Stimulated activated CD4-positive, alpha-beta T cell treated with anti-CD3 and anti-CD28 coated beads, Interleukin-1b, Interleukin-23, amount 100 ng/mL, for 1 hour (primary cell): Measurements from ENCODE around the gene STRIT1.
"Not testable (repeated sequence)": the region's sequence is repeated elsewhere in the genome, so short reads cannot be mapped to it uniquely, and the experiment has no call there.

Experiments used
- DNase-seq, 2 donors: peaks; one replicate each; pipeline ENCODE4 v3.0.0-alpha.2; 2020; ENCODE audit warnings: low read depth in 2 of 2

STRIT1 gene

DNA sequence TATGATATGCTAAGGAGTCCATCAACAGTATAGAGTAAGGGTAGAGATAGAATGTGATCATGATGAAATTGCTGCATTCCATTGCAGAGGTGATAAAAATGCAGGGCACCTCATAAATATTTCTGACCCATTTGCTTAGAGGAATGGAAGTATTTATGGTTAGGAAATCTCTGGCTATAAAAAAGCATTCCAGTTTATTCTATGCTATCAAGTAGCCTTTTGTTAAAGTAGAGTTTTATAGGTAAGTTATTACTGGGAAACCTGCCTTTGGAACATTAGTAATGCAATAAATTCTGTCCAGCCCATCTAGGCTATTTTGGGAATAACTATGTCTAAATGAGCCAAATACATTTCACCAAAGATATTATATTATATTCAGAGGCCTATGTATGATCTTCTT lies 19.8 kb upstream of the STRIT1 start:
- no peak for DNase-seq

DNA sequence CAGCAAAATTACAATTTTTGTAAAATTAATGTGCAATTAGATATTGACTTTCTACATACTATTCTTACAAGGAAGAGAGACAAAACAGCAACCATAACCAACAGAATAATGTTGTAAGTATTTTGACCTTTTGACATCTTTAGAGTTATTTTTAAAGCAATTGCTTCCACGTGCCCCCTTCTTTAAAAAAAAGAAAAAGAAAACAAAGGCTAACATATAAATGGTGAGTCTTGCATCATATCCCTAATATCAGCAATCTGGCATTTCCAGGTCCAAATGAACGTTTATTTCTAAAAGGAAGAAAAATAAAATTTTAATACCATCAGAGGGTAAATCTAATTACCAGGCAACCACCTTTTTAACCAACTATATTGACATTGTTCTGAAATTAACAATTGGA lies 19.3 kb upstream of the STRIT1 start:
- DNase-seq: no peak

DNA sequence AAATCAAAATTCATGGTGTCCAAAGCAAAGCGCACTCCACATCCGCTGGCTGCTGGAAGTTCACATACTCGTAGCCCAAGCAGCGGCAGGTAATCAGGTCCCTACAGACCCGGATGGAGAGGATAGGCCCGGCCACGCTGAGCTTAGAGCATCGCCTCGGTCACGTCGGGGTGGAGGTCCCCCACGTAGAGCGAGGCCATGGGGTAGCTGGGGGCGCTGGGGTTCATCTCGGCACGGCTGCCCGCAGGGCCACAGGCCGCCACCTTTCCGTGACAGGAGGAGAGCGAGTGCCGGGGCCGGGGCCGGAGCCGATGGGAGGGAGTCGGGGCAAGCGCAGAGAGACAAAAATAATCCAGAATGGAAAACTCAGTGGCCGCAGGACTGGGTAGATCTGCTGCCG lies 16.1 kb upstream of the STRIT1 start:
- DNase-seq: no peak

DNA sequence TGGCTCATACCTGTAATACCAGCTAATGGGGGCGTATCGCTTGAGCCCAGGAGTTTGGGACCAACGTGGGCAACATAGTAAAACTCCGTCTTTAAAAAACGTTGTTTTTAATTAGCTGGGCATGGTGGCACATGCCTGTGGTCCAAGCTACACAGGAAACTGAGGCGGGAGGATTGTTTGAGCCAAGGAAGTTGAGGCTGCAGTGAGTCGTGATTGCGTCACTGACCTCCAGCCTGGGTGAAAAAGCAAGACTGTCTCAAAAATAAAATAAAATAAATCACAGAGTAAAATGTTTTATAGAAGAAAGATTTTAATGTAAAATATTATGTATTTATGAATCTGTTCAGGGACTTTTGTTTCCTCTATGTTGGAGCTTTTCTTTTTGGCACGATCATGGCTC lies 15.3 kb upstream of the STRIT1 start:
- DNase-seq: no peak

DNA sequence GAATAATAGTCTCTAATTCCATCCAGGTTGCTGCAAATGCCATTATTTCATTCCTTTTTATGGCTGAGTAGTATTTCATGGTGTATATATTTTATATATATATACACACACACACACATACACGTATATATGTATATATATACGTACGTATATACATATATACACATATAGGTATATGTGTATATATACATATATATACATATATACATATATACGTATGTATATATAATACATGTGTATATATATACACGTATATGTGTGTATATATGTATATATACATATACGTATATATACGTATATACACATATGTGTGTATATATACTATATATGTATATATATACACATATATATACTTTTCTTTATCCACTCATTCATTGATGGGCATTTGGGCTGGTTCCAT lies 13.7 kb upstream of the STRIT1 start:
- DNase-seq: no peak

DNA sequence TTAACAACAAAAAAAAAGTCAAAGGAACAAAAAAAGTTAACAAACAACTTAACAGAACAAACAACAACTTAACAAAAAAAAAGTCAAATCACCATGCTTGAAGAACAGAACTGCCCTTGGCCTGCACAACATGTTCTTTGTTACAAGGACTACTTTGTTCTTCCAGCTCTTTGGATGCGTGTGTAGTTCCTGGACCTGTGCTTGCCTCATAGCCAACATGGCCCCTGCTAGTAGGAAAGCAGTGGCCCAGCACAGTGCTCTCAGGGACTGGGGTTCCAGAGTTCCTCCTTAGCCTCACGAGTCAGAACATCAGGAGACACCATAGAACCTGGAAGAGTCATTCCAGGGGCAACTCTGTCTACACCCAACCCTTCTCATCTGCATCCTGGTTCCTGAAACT lies 10.9 kb upstream of the STRIT1 start:
- no peak for DNase-seq

DNA sequence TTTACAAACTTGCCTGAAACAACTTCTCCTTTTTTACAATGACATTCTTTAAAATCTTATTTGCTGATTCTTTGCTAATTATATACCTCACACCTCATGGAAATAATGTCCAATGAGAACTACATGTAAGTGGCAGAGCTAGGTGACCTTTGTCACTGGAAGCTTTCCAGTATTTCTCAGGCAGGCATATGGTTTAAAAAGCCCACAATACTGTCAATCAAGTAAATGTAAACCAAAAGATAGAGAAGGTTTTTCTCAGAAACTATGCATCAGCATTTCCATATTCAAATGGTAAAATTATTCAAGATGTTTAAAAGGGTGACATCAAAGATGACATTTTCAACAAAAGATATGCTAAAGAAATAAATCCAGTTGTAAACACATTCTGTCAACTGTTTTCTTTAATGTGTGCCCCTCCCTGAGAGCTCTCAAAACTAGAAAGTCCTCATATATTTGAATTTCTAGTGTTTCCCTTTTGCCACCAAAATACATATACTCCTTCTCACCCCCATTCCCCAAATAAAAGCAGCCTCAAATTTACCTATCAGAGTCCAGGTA lies 10.1 kb upstream of the STRIT1 start:
- no peak for DNase-seq

DNA sequence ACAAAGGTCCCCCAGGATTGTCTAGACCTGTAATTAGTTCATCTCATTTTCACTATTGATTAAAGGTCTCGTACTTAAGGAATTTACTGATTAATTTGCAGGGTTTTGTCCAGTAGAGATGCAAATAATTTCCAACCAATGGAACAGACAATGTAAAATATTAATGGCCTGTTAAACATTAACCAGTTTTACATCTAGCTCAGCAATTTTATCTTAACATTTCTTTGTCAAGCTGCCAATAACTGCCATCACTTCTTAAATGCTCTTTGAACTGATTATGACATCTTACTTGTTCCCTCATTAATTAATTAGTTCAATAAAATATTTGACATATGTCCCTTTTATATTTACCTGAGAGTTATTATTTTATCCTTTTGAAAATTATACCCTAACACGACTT lies 9.4 kb upstream of the STRIT1 start:
- no peak for DNase-seq

DNA sequence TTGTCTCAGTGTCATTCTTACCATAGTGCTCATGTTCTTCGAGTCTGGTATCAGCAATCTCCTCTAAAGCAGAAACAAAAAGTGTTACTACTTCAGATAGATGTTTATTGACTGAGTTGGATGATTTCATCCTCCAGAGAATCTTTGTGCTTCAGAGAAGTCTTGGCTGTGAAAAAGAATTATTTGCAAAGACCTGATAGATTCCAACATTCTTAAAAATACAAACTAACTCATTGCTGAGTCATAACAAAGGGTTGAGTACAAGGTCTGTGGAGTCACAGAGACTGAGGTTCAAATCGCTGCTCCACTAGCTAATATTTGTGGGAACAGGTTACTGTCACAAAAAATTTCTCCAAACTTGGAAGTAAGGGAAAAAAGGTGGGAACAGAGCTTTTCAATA lies 9.0 kb upstream of the STRIT1 start:
- DNase-seq: no peak

DNA sequence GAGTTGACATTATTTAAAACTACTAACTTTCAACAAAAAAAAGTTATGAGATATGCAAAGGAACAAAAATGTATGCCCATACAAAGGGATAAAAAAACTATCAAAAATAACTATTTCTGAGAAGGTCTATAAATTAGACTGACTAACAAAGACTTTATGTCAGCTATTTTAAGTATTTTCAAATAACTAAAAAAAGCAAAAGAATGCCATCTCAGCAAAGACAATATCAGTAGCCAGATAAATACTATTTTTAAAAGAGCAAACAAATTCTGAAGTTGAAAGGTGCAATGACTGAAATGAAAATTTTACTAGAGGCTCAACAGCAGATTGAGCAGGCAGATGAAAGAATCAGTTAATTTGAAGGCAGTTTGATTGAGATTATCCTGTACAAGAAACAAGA lies 3.6 kb upstream of the STRIT1 start:
- no peak for DNase-seq

DNA sequence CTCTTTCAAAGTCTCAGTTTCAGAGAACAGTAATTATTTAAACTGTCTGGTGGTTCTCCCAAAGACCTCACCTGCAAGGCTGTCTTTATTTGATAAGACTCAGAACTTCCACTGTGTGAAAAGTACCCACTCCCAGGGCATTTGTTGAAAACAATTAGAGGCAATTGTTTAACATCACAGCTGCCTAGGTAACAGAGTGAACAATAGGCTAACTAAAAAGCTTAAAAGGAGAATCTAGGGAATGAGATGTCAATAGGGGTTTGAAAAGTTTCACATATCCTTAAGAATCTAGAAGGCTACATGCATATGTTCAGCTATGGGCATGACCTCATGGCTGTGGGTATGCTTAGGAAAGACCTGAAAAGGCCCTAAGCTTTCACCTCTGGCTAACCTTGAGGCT lies 2.9 kb upstream of the STRIT1 start:
- DNase-seq: no peak

DNA sequence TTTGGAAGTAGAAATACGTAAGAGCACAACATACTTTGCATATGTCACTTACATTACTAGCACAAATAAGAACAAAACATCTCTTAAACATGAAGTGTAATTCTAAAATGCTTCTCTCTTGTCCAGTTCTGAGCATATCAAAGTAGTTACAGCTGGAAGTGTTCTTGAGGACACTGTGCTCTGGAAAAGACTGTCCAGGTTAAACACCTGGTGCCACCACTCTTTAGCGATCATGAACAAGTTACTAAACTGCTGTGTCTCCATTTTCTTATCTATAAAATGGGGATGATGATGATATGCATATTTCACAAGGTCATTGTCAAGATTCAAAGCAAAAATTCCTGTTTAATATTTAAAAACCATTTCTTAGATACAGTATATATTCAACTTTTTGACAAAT lies 790 bp downstream of the STRIT1 start:
- no peak for DNase-seq

DNA sequence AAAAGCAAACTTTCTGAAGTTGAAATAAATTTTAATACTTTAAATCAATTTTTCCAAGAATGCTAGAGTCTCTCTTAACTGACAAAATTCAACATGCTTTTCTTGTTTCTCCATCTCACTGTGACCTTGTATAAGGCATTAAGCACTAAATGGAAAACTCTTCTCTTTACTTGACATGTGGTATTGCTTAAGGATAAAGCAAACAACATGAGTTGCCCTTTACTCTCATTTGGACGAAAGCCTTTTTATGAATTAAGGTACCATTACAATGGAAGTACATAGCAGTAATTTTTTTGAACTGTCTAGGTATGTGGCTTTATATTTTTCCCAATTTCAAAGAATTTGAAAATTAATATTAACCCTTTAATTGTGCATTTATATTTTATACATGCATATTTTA lies 1.4 kb downstream of the STRIT1 start:
- no peak for DNase-seq

DNA sequence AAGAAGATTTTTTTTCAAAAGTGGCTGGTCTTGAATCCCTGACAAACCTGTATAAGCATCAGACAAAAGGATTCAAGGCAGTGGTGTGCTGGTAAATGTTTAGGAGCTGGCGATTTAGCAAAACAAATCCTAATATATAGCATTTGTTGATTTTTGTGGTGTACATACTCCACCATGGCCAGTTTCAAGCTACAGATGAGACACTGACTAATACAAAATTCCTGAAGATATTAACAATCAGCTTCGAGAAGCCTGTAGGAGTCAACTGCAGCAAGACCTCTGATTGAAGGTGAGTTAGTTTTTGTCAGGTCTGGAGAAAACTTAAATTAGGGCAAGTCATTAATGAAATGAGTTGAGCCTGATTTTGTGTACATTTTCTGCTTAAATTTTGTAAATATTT lies 6.7 kb downstream of the STRIT1 start:
- DNase-seq: no peak

DNA sequence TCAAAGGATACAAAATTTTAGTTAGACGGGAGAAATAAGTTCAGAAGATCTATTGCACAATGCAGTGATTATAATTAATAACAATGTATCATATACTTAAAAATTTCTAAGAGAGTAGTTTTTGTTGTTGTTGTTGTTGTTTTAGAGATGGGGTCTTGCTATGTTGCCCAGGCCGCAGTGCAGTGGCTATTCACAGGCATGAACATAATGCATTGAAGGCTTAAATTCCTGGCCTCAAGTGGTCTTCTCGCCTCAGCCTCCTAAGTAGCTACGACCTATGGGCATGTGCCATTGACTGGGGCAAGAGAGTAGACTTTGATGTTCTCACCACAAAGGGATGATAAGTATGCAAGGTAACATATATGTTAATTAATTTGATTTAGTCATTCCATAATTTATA lies 7.5 kb downstream of the STRIT1 start:
- DNase-seq: no peak

DNA sequence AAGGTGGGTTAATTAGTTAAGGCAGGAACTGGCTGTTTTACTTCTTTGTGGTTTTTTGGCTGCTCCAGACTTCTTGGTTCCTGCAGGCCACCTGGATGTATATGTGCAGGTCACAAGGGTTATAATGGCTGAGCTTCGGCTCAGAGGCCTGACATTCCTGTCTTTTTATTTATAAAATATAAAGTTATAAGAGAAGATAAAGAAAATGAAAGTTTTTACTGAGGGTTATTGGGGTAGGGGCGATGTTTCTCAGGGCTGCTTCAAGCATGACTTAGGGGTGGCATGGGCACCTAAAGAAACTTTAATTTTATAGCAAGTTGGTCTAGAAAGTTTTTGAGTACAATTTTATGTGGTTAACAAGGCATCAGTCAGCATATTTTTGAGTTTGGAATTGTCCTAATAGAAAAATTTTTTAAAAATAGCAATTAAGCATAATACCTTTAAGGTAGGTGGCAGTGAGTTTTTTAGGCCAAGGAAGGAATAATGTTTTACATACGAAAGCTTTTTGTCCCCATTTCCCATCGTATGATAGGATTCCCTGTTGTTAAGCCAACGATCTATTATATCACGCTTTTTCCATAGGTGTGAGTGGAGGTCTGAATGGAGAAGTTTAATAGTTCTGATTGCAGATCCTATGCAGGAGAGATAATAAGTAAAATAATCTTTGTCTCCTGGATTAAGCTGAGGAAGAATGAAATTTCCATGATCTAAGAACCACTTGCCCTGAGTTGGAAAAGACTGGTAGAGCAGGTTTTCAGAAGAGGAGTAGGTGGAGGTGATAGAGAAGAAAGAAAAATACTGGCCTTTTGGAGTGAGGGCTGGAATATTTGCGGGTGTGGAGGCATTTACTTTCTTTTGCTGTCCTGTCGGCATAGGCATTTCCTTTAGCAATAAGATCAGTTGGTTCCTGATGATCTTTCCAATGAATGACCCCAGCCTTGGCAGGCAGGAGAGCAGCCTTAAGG lies 10.1 kb downstream of the STRIT1 start:
- DNase-seq: no peak

DNA sequence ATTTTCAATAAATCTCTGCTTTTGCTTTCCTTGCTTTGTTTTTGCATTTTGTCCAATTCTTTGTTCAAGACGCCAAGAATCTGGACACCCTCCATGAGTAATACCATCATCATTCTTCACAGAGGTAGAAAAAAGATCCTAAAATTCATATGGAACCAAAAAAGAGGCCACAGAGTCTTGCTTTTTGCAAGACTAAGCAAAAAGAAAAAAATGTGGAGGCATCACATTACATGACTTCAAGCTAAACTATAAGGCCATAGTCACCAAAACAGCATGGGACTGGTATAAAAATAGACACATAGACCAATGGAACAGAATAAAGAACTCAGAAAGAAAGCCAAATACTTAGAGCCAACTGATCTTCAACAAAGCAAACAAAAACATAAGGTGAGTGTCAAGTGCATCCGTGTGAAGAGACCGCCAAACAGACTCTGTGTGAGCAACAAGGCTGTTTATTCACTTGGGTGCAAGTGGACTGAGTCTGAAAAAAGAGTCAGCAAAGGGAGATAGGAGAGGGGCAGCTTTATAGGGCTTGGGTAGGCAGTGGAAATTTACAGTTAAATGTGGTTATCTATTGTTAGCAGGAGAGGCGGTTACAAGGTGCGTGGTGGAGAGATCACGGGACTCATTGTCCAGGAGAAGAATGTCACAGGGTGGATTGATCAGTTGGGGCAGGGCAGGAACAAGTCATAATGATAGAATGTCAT lies 10.9 kb downstream of the STRIT1 start:
- DNase-seq: no peak

DNA sequence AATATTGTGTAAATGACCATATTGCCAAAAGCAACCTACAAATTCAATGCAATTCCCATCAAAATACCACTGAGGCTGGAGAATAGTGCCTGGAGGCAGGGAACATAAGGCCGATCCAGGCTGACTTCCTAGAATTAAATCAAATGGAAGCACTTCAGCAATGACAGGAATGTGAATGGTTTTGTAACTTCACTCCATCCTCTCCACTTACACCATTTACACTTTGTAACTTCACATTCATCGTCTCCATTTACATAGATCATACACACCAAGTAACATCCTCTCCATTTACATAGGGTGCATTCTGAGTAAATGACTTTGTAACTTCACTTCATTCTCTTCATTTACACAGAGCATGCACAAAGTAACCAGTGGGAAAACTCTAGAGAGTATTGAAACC lies 11.6 kb downstream of the STRIT1 start:
- no peak for DNase-seq

DNA sequence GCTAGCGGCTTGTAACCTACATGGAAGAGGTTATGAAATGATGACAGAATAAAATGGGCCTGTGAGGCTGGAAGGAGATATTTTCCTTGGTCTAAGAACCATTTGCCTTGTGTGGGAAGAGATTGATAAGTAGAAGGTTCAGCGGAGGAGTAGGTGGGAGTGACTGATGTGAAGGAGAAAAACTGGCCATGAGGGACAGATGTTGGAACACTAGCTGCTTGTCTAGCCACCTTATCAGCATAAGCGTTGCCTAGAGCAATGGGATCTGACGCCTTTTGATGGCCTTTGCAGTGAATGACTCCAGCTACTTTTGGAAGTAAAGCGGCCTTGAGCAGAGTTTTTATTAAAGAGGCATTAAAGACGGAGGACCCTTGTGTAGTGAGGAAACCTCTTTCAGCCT lies 17.4 kb downstream of the STRIT1 start:
- not testable (repeated sequence) for DNase-seq

DNA sequence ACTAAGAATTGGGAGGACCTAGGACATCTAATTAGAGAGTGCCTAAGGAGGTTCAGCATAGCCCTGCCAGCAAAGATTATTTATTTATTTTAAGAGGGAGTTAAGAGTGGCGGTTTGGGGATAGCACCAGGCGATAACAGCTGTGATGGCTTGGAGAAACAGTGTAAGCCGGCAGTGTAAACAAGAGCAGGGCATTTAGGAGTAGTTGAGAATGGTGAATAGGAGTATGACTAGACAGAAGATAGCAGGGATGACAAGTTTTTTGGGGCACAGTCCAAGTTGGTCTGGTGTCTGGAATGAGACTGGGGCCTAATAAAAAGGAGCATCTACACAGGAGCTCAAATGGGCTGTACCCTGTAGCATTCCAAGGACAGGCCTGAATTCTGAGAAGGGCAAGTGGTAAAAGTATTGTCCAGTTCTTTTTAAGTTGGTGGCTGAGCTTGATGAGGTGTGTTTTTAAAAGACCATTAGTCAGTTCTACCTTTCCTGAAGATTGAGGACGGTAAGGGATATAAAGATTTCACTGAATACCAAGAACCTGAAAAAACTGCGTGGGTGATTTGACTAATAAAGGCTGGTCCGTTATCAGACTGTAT lies 18.2 kb downstream of the STRIT1 start:
- DNase-seq: not testable (repeated sequence)

DNA sequence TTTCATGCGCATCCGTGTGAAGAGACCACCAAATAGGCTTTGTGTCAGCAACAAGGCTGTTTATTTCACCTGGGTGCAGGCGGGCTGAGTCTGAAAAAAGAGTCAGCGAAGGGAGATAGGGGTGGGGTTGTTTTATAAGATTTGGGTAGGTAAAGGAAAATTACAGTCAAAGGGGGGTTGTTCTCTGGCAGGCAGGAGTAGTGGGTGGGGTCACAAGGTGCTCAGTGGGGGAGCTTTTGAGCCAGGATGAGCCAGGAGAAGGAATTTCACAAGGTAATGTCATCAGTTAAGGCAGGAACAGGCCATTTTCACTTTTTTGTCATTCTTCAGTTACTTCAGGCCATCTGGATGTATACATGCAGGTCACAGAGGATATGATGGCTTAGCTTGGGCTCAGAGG lies 19.0 kb downstream of the STRIT1 start:
- DNase-seq: not testable (repeated sequence)

DNA sequence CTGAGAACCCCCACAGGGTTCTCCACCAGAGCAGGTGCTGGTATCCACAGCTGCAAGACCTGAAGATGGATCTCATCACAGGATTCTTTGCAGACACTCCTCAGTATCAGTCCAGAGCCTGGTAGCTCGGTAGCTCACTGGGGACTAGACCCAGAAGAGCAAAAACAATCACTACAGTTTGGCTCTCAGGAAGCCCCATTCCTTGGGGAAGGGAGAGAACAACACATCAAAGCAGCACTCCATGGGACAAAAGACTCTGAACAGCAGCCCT lies 22.2 kb downstream of the STRIT1 start:
- no peak for DNase-seq
